A549 (cell line): ENCODE results near the gene BCO2.

ENCODE experiments used
- BHLHE40 ChIP-seq: IDR thresholded peaks from 2 replicates; pipeline ENCODE4 v1.6.1; 2012; ENCODE audit warnings: low read depth, low read length, inconsistent platforms
- CBX8 ChIP-seq: fragments of 200-600 bp; sonication (generic); IDR thresholded peaks from 2 replicates; pipeline ENCODE4 v1.6.1; 2016
- CEBPB ChIP-seq, 2 experiments: fragments of >200 bp in 1 of 2; sonication (Bioruptor Twin) in 1 of 2; formaldehyde crosslinking in 1 of 2; IDR thresholded peaks; 2 replicates each; pipeline ENCODE4 v1.6.1; 2012 to 2016
- EP300 ChIP-seq, 2 experiments: fragments of >200 bp; sonication (Bioruptor Twin); formaldehyde crosslinking; IDR thresholded peaks; 2 replicates in 1 of 2; 3 replicates in 1 of 2; pipeline ENCODE4 v1.6.1; 2016 to 2017
- HDAC2 ChIP-seq: fragments of 200-600 bp; sonication (generic); IDR thresholded peaks from 2 replicates; pipeline ENCODE4 v1.6.1; 2016
- KDM5A ChIP-seq: fragments of 200-600 bp; sonication (generic); IDR thresholded peaks from 2 replicates; pipeline ENCODE4 v1.6.1; 2016; ENCODE audit warnings: antibody characterized with exemption, mild to moderate bottlenecking
- RFX5 ChIP-seq: fragments of 450-650 bp; IDR thresholded peaks from 2 replicates; pipeline ENCODE4 v1.7.1; 2014; ENCODE audit warnings: antibody characterized with exemption, mild to moderate bottlenecking, moderate library complexity
- TF ChIP-seq, protein P1 (sequence below): fragments of >200 bp; sonication (Bioruptor Twin); formaldehyde crosslinking; IDR thresholded peaks from 3 replicates; pipeline ENCODE4 v1.5.1; 2016
- TF ChIP-seq, protein P2 (sequence below): IDR thresholded peaks from 2 replicates; pipeline ENCODE4 v1.6.1; 2012

DNA sequence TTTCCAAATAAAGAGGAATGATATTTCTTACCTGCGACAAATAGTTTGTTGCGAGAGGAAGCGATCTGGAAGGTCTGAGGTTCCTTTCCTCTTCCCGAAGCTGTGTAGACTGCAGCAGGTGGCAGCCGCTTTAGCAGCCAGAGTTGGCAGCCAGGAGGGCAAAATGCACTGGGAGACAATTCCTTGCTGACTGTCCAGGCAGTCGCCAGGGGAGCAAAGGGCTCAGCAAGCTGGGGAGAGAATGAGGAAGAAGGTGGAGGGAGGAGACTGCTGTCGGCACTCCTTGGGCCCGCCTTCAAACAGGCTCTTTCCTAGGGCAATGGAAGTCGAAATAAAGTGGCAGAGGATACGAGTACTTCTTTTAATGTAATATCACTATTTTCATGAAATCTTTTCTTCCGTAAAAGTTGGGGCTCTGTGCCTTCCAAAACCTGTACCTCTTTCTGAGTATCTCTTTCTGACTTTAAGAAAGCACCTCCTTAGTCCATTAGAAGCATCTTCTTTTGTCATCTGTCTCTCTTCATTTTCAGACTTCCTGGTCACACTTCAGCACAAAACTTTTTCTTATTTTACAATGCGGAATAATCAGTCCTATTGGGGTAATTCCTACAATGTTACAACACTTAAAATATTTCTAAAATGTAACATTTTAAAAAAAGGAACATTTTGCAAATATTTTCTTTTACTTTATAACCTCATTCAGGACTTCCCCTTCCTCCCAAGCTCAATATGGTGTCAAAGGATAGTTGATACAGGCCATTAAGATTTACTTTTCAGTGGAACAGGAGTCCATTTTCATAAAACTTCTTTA is 11.2 kb upstream of the BCO2 start, which contains the start of gene IL18:
- TF ChIP-seq KDM5A (no peak), EP300 (IDR thresholded peaks at IDR 0.05) (no peak), RFX5 (no peak), CEBPB (IDR thresholded peaks at IDR 0.05) (no peak), CBX8 (no peak), BHLHE40 (no peak), HDAC2 (no peak)
- TF ChIP-seq, protein P1, sequence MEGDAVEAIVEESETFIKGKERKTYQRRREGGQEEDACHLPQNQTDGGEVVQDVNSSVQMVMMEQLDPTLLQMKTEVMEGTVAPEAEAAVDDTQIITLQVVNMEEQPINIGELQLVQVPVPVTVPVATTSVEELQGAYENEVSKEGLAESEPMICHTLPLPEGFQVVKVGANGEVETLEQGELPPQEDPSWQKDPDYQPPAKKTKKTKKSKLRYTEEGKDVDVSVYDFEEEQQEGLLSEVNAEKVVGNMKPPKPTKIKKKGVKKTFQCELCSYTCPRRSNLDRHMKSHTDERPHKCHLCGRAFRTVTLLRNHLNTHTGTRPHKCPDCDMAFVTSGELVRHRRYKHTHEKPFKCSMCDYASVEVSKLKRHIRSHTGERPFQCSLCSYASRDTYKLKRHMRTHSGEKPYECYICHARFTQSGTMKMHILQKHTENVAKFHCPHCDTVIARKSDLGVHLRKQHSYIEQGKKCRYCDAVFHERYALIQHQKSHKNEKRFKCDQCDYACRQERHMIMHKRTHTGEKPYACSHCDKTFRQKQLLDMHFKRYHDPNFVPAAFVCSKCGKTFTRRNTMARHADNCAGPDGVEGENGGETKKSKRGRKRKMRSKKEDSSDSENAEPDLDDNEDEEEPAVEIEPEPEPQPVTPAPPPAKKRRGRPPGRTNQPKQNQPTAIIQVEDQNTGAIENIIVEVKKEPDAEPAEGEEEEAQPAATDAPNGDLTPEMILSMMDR, result no peak
- TF ChIP-seq, protein P2, sequence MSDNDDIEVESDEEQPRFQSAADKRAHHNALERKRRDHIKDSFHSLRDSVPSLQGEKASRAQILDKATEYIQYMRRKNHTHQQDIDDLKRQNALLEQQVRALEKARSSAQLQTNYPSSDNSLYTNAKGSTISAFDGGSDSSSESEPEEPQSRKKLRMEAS, result no peak; the same call in 1 of the 2 replicates
